Upper lobe of right lung (tissue), 1 donor: ENCODE results near the gene CNN2. TPM values are rescaled to one million over a fixed set of nuclear protein-coding genes. Genes with fewer than 3 reads are reported as not detected.

Source experiments
- ATAC-seq: fragments of 200-7000 bp; cut with Tn5 transposase; one replicate; pipeline ENCODE4 v1.9.1; 2020; ENCODE audit warnings: mild to moderate bottlenecking, moderate library complexity
- DNase-seq: peaks from one replicate; pipeline ENCODE4 v3.0.0-alpha.2; 2020
- H3K27ac ChIP-seq: fragments of 200-600 bp; one replicate; pipeline ENCODE4 v1.8.0; 2022
- H3K27me3 ChIP-seq: fragments of 200-600 bp; one replicate; pipeline ENCODE4 v1.8.0; 2022; ENCODE audit warnings: mild to moderate bottlenecking
- H3K36me3 ChIP-seq: fragments of 200-600 bp; one replicate; pipeline ENCODE4 v1.8.0; 2022
- H3K4me1 ChIP-seq: fragments of 200-600 bp; one replicate; pipeline ENCODE4 v1.8.0; 2022
- H3K4me3 ChIP-seq: fragments of 200-600 bp; one replicate; pipeline ENCODE4 v1.8.0; 2022; ENCODE audit warnings: mild to moderate bottlenecking
- H3K9me3 ChIP-seq: fragments of 200-600 bp; one replicate; pipeline ENCODE4 v1.8.0; 2022
- CTCF ChIP-seq: fragments of 200-600 bp; IDR thresholded peaks from one replicate; pipeline ENCODE4 v1.8.0; 2022; ENCODE audit warnings: antibody characterized with exemption
- intact Hi-C: fragments of 100-400 bp; cut with DNase I; formaldehyde crosslinking; loops from one replicate; pipeline ENCODE4 v1.11.0; 2022
- total RNA-seq: library from RNA; stranded (reverse); fragmentation: NEBNext Ultra II Directional; extraction: Animal tissue kit (Norgen Biotek cat#: 25700); gene quantifications from one replicate; pipeline ENCODE4 v1.2.1, GENCODE V29; 2021
- donor health status: DM: no; HTN: yes; CAD: no; lungs with severe emphysema.

CNN2 gene
- total RNA-seq, 1 donor from 2014 or later, result 220 TPM

- Histone ChIP-seq H3K27ac (no peak overlapping the region), H3K4me3 (no peak overlapping the region), H3K36me3 (peaks cover 5% of the 10 kb centered on the region), H3K9me3 (no peaks in the 10 kb centered on the region), H3K27me3 (peaks cover 68% of the 10 kb centered on the region), H3K4me1 (peaks cover 23% of the 10 kb centered on the region)
- ATAC-seq (no peak), DNase-seq (no peak)
- intact Hi-C loops, result no loop called here
- no peak for TF ChIP-seq CTCF
Observed at GRCh38 chr19:998064-998463, 28.3 kb upstream of the CNN2 start.

GRCh38 chr19:999379-999719, 27.1 kb upstream of the CNN2 start:
- Histone ChIP-seq H3K27ac (no peak overlapping the region), H3K4me1 (peaks cover 23% of the 10 kb centered on the region), H3K27me3 (peaks cover 75% of the 10 kb centered on the region), H3K9me3 (no peaks in the 10 kb centered on the region), H3K36me3 (peaks cover 1% of the 10 kb centered on the region), H3K4me3 (no peak overlapping the region)
- intact Hi-C loops, result no loop called here
- no peak for ATAC-seq
- no peak for DNase-seq
- TF ChIP-seq CTCF, result no peak

GRCh38 chr19:1000095-1000494, 26.3 kb upstream of the CNN2 start, which contains the start of gene GRIN3B:
Gene GRIN3B (plus strand): TSS chr19:1000419. CDS start chr19:1000438, 19 bp downstream.
- intact Hi-C loops, result no loop called here
- ATAC-seq (peak; percentile 52), DNase-seq (peak; percentile 83)
- peaks cover 23% of the 10 kb centered on the region for H3K4me1 ChIP-seq
- H3K36me3 ChIP-seq, result no peaks in the 10 kb centered on the region
- no peak within 1 kb of the TSS for H3K27ac ChIP-seq
- no peak within 1 kb of the TSS for H3K4me3 ChIP-seq
- no peaks in the 10 kb centered on the region for H3K9me3 ChIP-seq
- TF ChIP-seq CTCF, result peak; percentile 48
- H3K27me3 ChIP-seq, result peaks cover 75% of the 10 kb centered on the region

GRCh38 chr19:1000591-1001537, 25.5 kb upstream of the CNN2 start:
- ATAC-seq, result no peak
- no peak for TF ChIP-seq CTCF
- Histone ChIP-seq H3K27me3 (peaks cover 67% of the 10 kb centered on the region), H3K4me3 (no peak overlapping the region), H3K9me3 (no peaks in the 10 kb centered on the region), H3K4me1 (peaks cover 20% of the 10 kb centered on the region), H3K36me3 (no peaks in the 10 kb centered on the region), H3K27ac (no peak overlapping the region)
- no peak for DNase-seq
- intact Hi-C loops, result no loop called here

GRCh38 chr19:1001538-1002166, 24.8 kb upstream of the CNN2 start:
- DNase-seq, result peak; percentile 84
- intact Hi-C loops, result no loop called here
- Histone ChIP-seq H3K4me3 (no peak overlapping the region), H3K4me1 (peaks cover 12% of the 10 kb centered on the region), H3K9me3 (no peaks in the 10 kb centered on the region), H3K27me3 (peaks cover 59% of the 10 kb centered on the region), H3K27ac (no peak overlapping the region), H3K36me3 (no peaks in the 10 kb centered on the region)
- peak; percentile 95 for TF ChIP-seq CTCF
- ATAC-seq, result peak; percentile 83
